ENCODE measurements around the gene NUCB2. TPM values are rescaled to one million over a fixed set of nuclear protein-coding genes. Genes with fewer than 3 reads are reported as not detected.
A peak's percentile ranks its signal among the peaks of the same experiment; 100 is the strongest.

Gene NUCB2
- polyA plus RNA-seq, 2 of the 4 experiments (the other 2 are of a cell fraction) = 36.7 to 92.5 TPM

DNA sequence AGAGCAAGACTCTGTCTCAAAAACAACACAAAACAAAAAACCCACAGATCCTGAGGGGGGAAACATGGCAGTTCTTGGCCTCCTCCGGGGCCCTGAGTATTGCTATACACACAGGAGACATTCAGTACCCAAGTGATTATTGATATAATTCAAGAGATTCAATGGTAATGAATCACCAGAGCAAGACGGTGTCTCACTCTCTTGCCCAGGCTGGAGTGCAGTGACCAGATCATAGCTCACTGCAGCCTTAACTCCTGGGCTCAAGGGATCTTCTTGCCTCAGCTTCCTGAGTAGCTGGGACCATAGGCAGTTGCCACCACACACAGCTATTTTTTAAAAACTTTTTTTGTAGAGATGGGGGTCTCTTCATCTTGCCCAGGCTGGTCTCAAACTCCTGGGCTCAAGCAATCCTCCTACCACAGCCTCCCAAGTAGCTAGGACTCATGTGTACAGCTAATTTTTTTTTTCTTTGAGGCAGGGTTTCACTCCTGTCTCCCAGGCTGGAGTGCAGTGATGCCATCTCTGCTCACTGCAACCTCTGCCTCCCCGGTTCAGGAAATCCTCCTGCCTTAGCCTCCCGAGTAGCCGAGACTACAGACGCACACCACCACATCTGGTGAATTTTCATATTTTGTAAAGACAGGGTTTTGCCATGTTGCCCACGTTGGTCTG, 46.9 kb upstream of the NUCB2 start:
- H3K4me2 ChIP-seq = no peak overlapping the region
- 65% methylated on average over 7 of the region's 7 CpGs for WGBS (ENCODE audit: missing lambda C conversion rate)
- ATAC-seq = peak in 1 of 2 experiments; percentile 53; a peak in 3 of 6 replicates
- no peak for FAIRE-seq
- ChIA-PET CTCF (interaction anchor here (0.7 to 2.8 kb wide), 58 partner anchors 9 to 749 kb away, joined by 3 to 31 read pairs (median 4); partner anchors contain the start of genes NCR3LG1, NUCB2 and USH1C), POLR2A (interaction anchor here (0.8 kb wide), 1 partner anchor 124 kb away, joined by 3 read pairs; no protein-coding TSS in a partner anchor)
- H3K27ac ChIP-seq = no peak overlapping the region
- no peaks in the 10 kb centered on the region for H3K9me3 ChIP-seq
- H3K4me3 ChIP-seq = no peak overlapping the region
- TF ChIP-seq MAZ (IDR thresholded peaks at IDR 0.05; ENCODE audit: borderline replicate concordance, low read depth, low read length) = no peak
- TF ChIP-seq ZNF302 (CRISPR knock-in tag; IDR thresholded peaks at IDR 0.05) = no peak
- no peak for TF ChIP-seq PHF8 (IDR thresholded peaks at IDR 0.05; ENCODE audit: borderline replicate concordance, low read depth)
- TF ChIP-seq PBX3 (IDR thresholded peaks at IDR 0.05) = no peak
- TF ChIP-seq CEBPB (IDR thresholded peaks at IDR 0.05) = no peak
- TF ChIP-seq RARB (CRISPR knock-in tag; IDR thresholded peaks at IDR 0.05) = no peak
- TF ChIP-seq REST (IDR thresholded peaks at IDR 0.05) = no peak
- TF ChIP-seq FOSL2 (IDR thresholded peaks at IDR 0.05) = no peak
- no peak for TF ChIP-seq FOSL2 (CRISPR knock-in tag; IDR thresholded peaks at IDR 0.05)
- no peak for TF ChIP-seq BCL3 (IDR thresholded peaks at IDR 0.05)
- TF ChIP-seq TFCP2L1 (CRISPR knock-in tag; IDR thresholded peaks at IDR 0.05) = no peak
- H3K4me1 ChIP-seq = no peaks in the 10 kb centered on the region
- DNase-seq (ENCODE audit: low read depth in 1 of 2, low spot score in 1 of 2) = no peak

DNA sequence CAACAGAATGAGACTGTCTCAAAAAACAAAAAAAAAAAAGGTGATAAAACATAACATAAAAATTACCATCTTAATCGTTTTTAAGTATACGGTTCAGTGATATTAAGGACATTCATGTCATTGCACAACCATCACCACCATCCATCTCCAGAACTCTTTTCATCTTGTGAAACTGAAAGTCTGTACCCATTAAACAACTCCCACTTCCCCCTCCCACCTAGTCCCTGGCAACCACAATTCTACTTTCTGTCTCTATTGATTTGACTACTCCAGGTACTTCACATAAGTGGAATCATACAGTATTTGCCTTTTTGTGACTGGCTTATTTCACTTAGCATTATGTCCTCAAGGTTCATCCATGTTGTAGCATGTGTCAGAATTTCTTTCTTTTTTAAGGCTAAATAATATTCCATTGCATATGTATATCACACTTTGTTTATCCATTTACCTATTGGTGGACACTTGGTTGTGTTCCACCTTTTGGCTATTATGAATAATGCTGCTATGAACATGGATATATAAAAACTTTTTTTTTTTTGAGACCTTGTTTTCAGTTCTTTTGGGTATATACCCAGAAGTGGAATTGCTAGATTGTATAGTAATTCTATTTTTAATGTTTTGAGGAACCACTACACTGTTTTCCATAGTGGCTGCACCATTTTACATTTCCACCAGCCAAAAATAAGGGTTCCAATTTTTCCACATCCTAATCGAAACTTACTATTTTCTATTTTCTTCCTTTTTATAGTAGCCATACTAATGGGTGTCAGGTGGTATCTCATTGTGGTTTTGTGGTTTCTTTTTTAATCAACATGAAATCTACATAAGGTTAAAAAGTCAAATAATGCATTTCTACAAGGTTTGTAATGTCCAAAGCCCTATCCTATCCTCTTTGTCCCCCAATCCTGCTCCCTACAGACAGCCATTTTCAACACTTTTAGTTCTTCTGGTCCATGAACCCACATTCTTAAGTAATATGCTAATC, 45.4 kb upstream of the NUCB2 start:
- ChIA-PET POLR2A (no interaction called here), CTCF (interaction anchor here (0.8 to 2.8 kb wide), 37 partner anchors 7 to 297 kb away, joined by 3 to 31 read pairs (median 8); partner anchors contain the start of genes NCR3LG1 and NUCB2)
- WGBS (ENCODE audit: missing lambda C conversion rate) = 50% methylated on average over 3 of the region's 3 CpGs
- FAIRE-seq (no peak), DNase-seq (ENCODE audit: low read depth in 1 of 2, low spot score in 1 of 2) (no peak), ATAC-seq (no peak)
- Histone ChIP-seq H3K4me2 (no peak overlapping the region), H3K9me3 (no peaks in the 10 kb centered on the region), H3K4me3 (no peak overlapping the region), H3K27ac (no peak overlapping the region), H3K4me1 (no peaks in the 10 kb centered on the region)
- TF ChIP-seq CBX2 (IDR thresholded peaks at IDR 0.05; ENCODE audit: borderline replicate concordance, low read depth) = no peak
- no peak for TF ChIP-seq ZC3H11A (IDR thresholded peaks at IDR 0.05)
- TF ChIP-seq HEYL (CRISPR knock-in tag; IDR thresholded peaks at IDR 0.05) = no peak
